Measurements from ENCODE around the gene COL5A1. TPM values are rescaled to one million over a fixed set of nuclear protein-coding genes. Genes with fewer than 3 reads are reported as not detected.

Gene COL5A1
- total RNA-seq, 1 experiment from 2014 or later, result 9.5 TPM

GRCh38 chr9:134616341-134616740 is 25.3 kb upstream of the COL5A1 start:
- Histone ChIP-seq H2BK20ac (ENCODE audit: low read depth, low read length, poor library complexity, severe bottlenecking) (no peak overlapping the region), H3K9ac (ENCODE audit: extremely low read depth, insufficient read length, low read length) (no peak overlapping the region), H3K79me1 (ENCODE audit: insufficient read depth, low read depth, low read length, poor library complexity, severe bottlenecking) (no peaks in the 10 kb centered on the region), H2BK12ac (ENCODE audit: insufficient read length, low read depth, low read length) (no peak overlapping the region), H3K18ac (ENCODE audit: insufficient read length, low read depth, low read length) (no peak overlapping the region), H4K91ac (ENCODE audit: insufficient read length, low read depth, low read length) (no peak overlapping the region), H3K27me3 (ENCODE audit: insufficient read depth, low read length) (no peaks in the 10 kb centered on the region), H3K79me2 (ENCODE audit: insufficient read depth, low read length) (no peaks in the 10 kb centered on the region), H3K9me3 (ENCODE audit: control insufficient read depth, low read depth, low read length) (no peaks in the 10 kb centered on the region), H3K4ac (ENCODE audit: low read depth, low read length) (no peak overlapping the region), H3K14ac (ENCODE audit: insufficient read depth, low read length) (no peak overlapping the region), H2AK5ac (ENCODE audit: insufficient read length, low read length) (no peak overlapping the region), H3K27ac (ENCODE audit: insufficient read length, low read depth, low read length) (no peak overlapping the region), H3K4me1 (ENCODE audit: insufficient read depth, low read length) (no peaks in the 10 kb centered on the region; the same call in 1 of the 2 replicates), H4K8ac (replicated peaks; ENCODE audit: insufficient read length, low read depth, low read length) (no peak overlapping the region), H4K5ac (ENCODE audit: insufficient read length, low read depth, low read length) (no peak overlapping the region), H3T11ph (ENCODE audit: low read length) (no peak overlapping the region), H3K4me2 (ENCODE audit: insufficient read depth, insufficient read length, low read length) (no peak overlapping the region), H2BK15ac (ENCODE audit: low read depth, low read length) (no peak overlapping the region), H3K56ac (ENCODE audit: insufficient read length, low read depth, low read length) (no peak overlapping the region), H2BK5ac (ENCODE audit: insufficient read length, low read length) (no peak overlapping the region), H3K23me2 (ENCODE audit: insufficient read length, low read depth, low read length, poor library complexity, severe bottlenecking) (peaks cover 3% of the 10 kb centered on the region), H2BK120ac (ENCODE audit: low read depth, low read length, poor library complexity, severe bottlenecking) (no peak overlapping the region), H2AFZ (ENCODE audit: low read length) (no peak overlapping the region), H4K20me1 (ENCODE audit: control insufficient read depth, insufficient read depth, insufficient read length) (no peaks in the 10 kb centered on the region), H3K23ac (ENCODE audit: insufficient read length, low read depth, low read length) (no peak overlapping the region)
- no CpG with 5 or more reads among the region's 3 CpGs for WGBS (ENCODE audit: extremely low coverage, insufficient read length, low lambda C conversion rate)
- H3K4me1 Mint-ChIP-seq, result peaks cover 7 to 8% of the 10 kb centered on the region in 2 experiments; a peak in 3 of 4 replicates
- peaks cover 4 to 12% (median 10%) of the 10 kb centered on the region in 3 experiments; a peak in 6 of 7 replicates for H3K36me3 Mint-ChIP-seq (ENCODE audit: insufficient read depth in 1 of 3, low read depth in 3 of 3)
- DNase-seq, result no peak
- peaks cover 5% of the 10 kb centered on the region for H3K27me3 Mint-ChIP-seq (ENCODE audit: low read depth)
- peaks cover 40 to 42% of the 10 kb centered on the region in 2 experiments for H3K9me3 Mint-ChIP-seq
- TF ChIP-seq CTCF (conservative IDR thresholded peaks at IDR 0.05), result no peak
- H3K27ac Mint-ChIP-seq, result no peak overlapping the region
- no peak overlapping the region for H3K4me3 Mint-ChIP-seq
